Measurements from ENCODE around the gene AKT3. TPM values are rescaled to one million over a fixed set of nuclear protein-coding genes. Genes with fewer than 3 reads are reported as not detected.

Gene AKT3
- total and polyA plus RNA-seq, 2 experiments from 2014 or later, result 3.5 to 23.4 TPM

GRCh38 chr1:243455760-243456651 is 394.0 kb downstream of the AKT3 start:
- no peak for DNase-seq (ENCODE audit: low read depth in 1 of 2, low spot score in 1 of 2)
- Histone ChIP-seq H3K27ac (no peak overlapping the region), H3K4me3 (no peak overlapping the region), H3K27me3 (no peaks in the 10 kb centered on the region), H3K4me1 (ENCODE audit: low read depth) (no peaks in the 10 kb centered on the region), H3K9me3 (ENCODE audit: low read depth) (no peaks in the 10 kb centered on the region), H3K36me3 (no peaks in the 10 kb centered on the region)
- TF ChIP-seq CTCF (IDR thresholded peaks at IDR 0.05; ENCODE audit: low read depth, low read length), result no peak

- no peaks in the 10 kb centered on the region for H3K27me3 ChIP-seq
- no peak for DNase-seq (ENCODE audit: low read depth in 1 of 2, low spot score in 1 of 2)
- H3K27ac ChIP-seq, result no peak overlapping the region
- H3K4me3 ChIP-seq, result no peak overlapping the region
- no peak for TF ChIP-seq CTCF (IDR thresholded peaks at IDR 0.05; ENCODE audit: low read depth, low read length)
- no peaks in the 10 kb centered on the region for H3K36me3 ChIP-seq
- no peaks in the 10 kb centered on the region for H3K9me3 ChIP-seq (ENCODE audit: low read depth)
- H3K4me1 ChIP-seq (ENCODE audit: low read depth), result no peaks in the 10 kb centered on the region
Observed at GRCh38 chr1:243454328-243454997, 395.6 kb downstream of the AKT3 start.

- Histone ChIP-seq H3K27ac (no peak overlapping the region), H3K4me1 (ENCODE audit: low read depth) (no peaks in the 10 kb centered on the region), H3K9me3 (ENCODE audit: low read depth) (no peaks in the 10 kb centered on the region), H3K36me3 (no peaks in the 10 kb centered on the region), H3K4me3 (no peak overlapping the region), H3K27me3 (no peaks in the 10 kb centered on the region)
- no peak for DNase-seq (ENCODE audit: low read depth in 1 of 2, low spot score in 1 of 2)
- TF ChIP-seq CTCF (IDR thresholded peaks at IDR 0.05; ENCODE audit: low read depth, low read length), result no peak
Observed at GRCh38 chr1:243452092-243452491, 398.0 kb downstream of the AKT3 start.

GRCh38 chr1:243449373-243449772 is 400.7 kb downstream of the AKT3 start:
- Histone ChIP-seq H3K9me3 (ENCODE audit: low read depth) (no peaks in the 10 kb centered on the region), H3K36me3 (no peaks in the 10 kb centered on the region), H3K4me1 (ENCODE audit: low read depth) (no peaks in the 10 kb centered on the region), H3K27me3 (no peaks in the 10 kb centered on the region), H3K4me3 (no peak overlapping the region), H3K27ac (no peak overlapping the region)
- DNase-seq (ENCODE audit: low read depth in 1 of 2, low spot score in 1 of 2), result no peak
- no peak for TF ChIP-seq CTCF (IDR thresholded peaks at IDR 0.05; ENCODE audit: low read depth, low read length)

- H3K9me3 ChIP-seq (ENCODE audit: low read depth), result no peaks in the 10 kb centered on the region
- no peak overlapping the region for H3K4me3 ChIP-seq
- no peak for TF ChIP-seq CTCF (IDR thresholded peaks at IDR 0.05; ENCODE audit: low read depth, low read length)
- no peaks in the 10 kb centered on the region for H3K4me1 ChIP-seq (ENCODE audit: low read depth)
- no peaks in the 10 kb centered on the region for H3K36me3 ChIP-seq
- H3K27me3 ChIP-seq, result no peaks in the 10 kb centered on the region
- H3K27ac ChIP-seq, result no peak overlapping the region
- DNase-seq (ENCODE audit: low read depth in 1 of 2, low spot score in 1 of 2), result no peak
Observed at GRCh38 chr1:243447844-243448243, 402.2 kb downstream of the AKT3 start.

Measured in cardiac muscle cell (in vitro differentiated cells and primary cell).